A549 (cell line): Measurements from ENCODE around the gene PRKCG. TPM values are rescaled to one million over a fixed set of nuclear protein-coding genes. Genes with fewer than 3 reads are reported as not detected.

ENCODE experiments used
- ATAC-seq, 2 experiments: fragments of 200-7000 bp in 1 of 2; fragments of >200 bp in 1 of 2; cut with Nextera tagmentation in 1 of 2; cut with Tn5 transposase in 1 of 2; 3 replicates each; pipeline versions ENCODE4 v1.8.0 to v1.9.1; 2018 to 2020; ENCODE audit warnings: mild to moderate bottlenecking in 1 of 2, moderate library complexity in 1 of 2
- CTCF ChIA-PET: fragments of 300-600 bp; sonication (Branson Sonifier 250); formaldehyde crosslinking; extraction: SDS; loops from one replicate; lab custom pipeline; 2021; ENCODE audit warnings: antibody characterized with exemption, inconsistent platforms; lab: Yijun Ruan, JAX
- POLR2A ChIA-PET: fragments of 350-600 bp; formaldehyde crosslinking; extraction: SDS; loops from one replicate; lab custom pipeline; 2021; ENCODE audit warnings: antibody characterized with exemption, inconsistent platforms; lab: Yijun Ruan, JAX
- DNase-seq, 2 experiments: peaks; one replicate each; pipeline versions ENCODE4 v3.0.0 to v3.0.0-alpha.2; 2011 to 2016; ENCODE audit warnings: low read depth in 1 of 2, low spot score in 1 of 2
- FAIRE-seq: peaks from 2 replicates; lab custom pipeline; 2011; peaks lifted over from hg19 to GRCh38; lab: Jason Lieb, UNC
- H3K27ac ChIP-seq, 2 experiments: fragments of >200 bp; sonication (Bioruptor Twin); formaldehyde crosslinking; 3 replicates each; pipeline ENCODE4 v1.5.1; 2016 to 2017
- H3K4me1 ChIP-seq: fragments of >200 bp; sonication (Bioruptor Twin); formaldehyde crosslinking; 3 replicates; pipeline ENCODE4 v1.6.1; 2016
- H3K4me2 ChIP-seq: fragments of >200 bp; sonication (Bioruptor Twin); formaldehyde crosslinking; 3 replicates; pipeline ENCODE4 v1.6.1; 2016
- H3K4me3 ChIP-seq: fragments of >200 bp; sonication (Bioruptor Twin); formaldehyde crosslinking; 3 replicates; pipeline ENCODE4 v1.5.1; 2016
- H3K9me3 ChIP-seq: fragments of >200 bp; sonication (Bioruptor Twin); formaldehyde crosslinking; 3 replicates; pipeline ENCODE4 v1.6.1; 2016
- BCL3 ChIP-seq: fragments of >200 bp; sonication (Bioruptor Twin); formaldehyde crosslinking; IDR thresholded peaks from 3 replicates; pipeline ENCODE4 v1.6.1; 2016
- CBX2 ChIP-seq: fragments of 200-600 bp; sonication (generic); IDR thresholded peaks from 2 replicates; pipeline ENCODE4 v1.6.1; 2016; ENCODE audit warnings: low read depth, mild to moderate bottlenecking, borderline replicate concordance
- CHD4 ChIP-seq: fragments of 200-600 bp; sonication (generic); IDR thresholded peaks from 2 replicates; pipeline ENCODE4 v1.6.1; 2016; ENCODE audit warnings: antibody characterized with exemption, mild to moderate bottlenecking, borderline replicate concordance
- CTCF ChIP-seq: fragments of >200 bp; sonication (Bioruptor Twin); formaldehyde crosslinking; IDR thresholded peaks from 3 replicates; pipeline ENCODE4 v1.5.1; 2016
- E2F6 ChIP-seq: IDR thresholded peaks from 2 replicates; pipeline ENCODE4 v1.6.1; 2012; ENCODE audit warnings: low read depth, borderline replicate concordance
- EHF ChIP-seq: fragments of 250-450 bp; sonication (Bioruptor Pico); IDR thresholded peaks from 2 replicates; pipeline ENCODE4 v1.5.0; 2020; ENCODE audit warnings: mild to moderate bottlenecking
- ELK1 ChIP-seq: fragments of 150-350 bp; IDR thresholded peaks from 2 replicates; pipeline ENCODE4 v1.6.1; 2014; ENCODE audit warnings: low read depth, mild to moderate bottlenecking, low read length
- FOSL2 ChIP-seq, 2 experiments: fragments of 450-650 bp in 1 of 2; fragments of >200 bp in 1 of 2; sonication (Bioruptor Twin) in 1 of 2; formaldehyde crosslinking; IDR thresholded peaks; 2 replicates each; pipeline versions ENCODE4 v1.5.0 to v1.6.1; 2016 to 2020; ENCODE audit warnings: mild to moderate bottlenecking in 1 of 2, moderate library complexity in 1 of 2
- HOXB5 ChIP-seq: fragments of 250-450 bp; sonication (Bioruptor Pico); IDR thresholded peaks from 2 replicates; pipeline ENCODE4 v1.5.0; 2020; ENCODE audit warnings: mild to moderate bottlenecking, moderate library complexity
- KDM5A ChIP-seq: fragments of 200-600 bp; sonication (generic); IDR thresholded peaks from 2 replicates; pipeline ENCODE4 v1.6.1; 2016; ENCODE audit warnings: antibody characterized with exemption, mild to moderate bottlenecking
- MAFK ChIP-seq: fragments of 450-650 bp; IDR thresholded peaks from 2 replicates; pipeline ENCODE4 v1.6.1; 2014; ENCODE audit not compliant: partially characterized antibody
- MAX ChIP-seq: IDR thresholded peaks from 2 replicates; pipeline ENCODE4 v1.6.1; 2012
- MAZ ChIP-seq: fragments of 150-350 bp; IDR thresholded peaks from 2 replicates; pipeline ENCODE4 v1.6.1; 2014; ENCODE audit warnings: antibody characterized with exemption, low read depth, low read length, borderline replicate concordance
- MYC ChIP-seq: IDR thresholded peaks from 2 replicates; pipeline ENCODE4 v1.6.1; 2012; ENCODE audit warnings: mild to moderate bottlenecking, inconsistent platforms, low read length, improper control_type of control experiment, borderline replicate concordance
- NPAS2 ChIP-seq: fragments of 250-450 bp; sonication (Bioruptor Pico); IDR thresholded peaks from 2 replicates; pipeline ENCODE4 v1.8.0; 2022; ENCODE audit warnings: mild to moderate bottlenecking, moderate library complexity, borderline replicate concordance
- PBX3 ChIP-seq: IDR thresholded peaks from 2 replicates; pipeline ENCODE4 v1.6.1; 2012
- RAD21 ChIP-seq, 2 experiments: fragments of >200 bp in 1 of 2; sonication (Bioruptor Twin) in 1 of 2; formaldehyde crosslinking in 1 of 2; IDR thresholded peaks in 1 of 2; conservative IDR thresholded peaks in 1 of 2; 2 replicates in 1 of 2; 3 replicates in 1 of 2; pipeline ENCODE4 v1.6.1; 2012 to 2018; ENCODE audit warnings: inconsistent platforms in 1 of 2
- RARB ChIP-seq: fragments of 250-450 bp; sonication (Bioruptor Pico); IDR thresholded peaks from 2 replicates; pipeline ENCODE4 v1.8.0; 2021; ENCODE audit warnings: mild to moderate bottlenecking, moderate library complexity
- RNF2 ChIP-seq: fragments of 200-600 bp; sonication (generic); IDR thresholded peaks from 2 replicates; pipeline ENCODE4 v1.6.1; 2016; ENCODE audit warnings: low read depth, mild to moderate bottlenecking, antibody characterized with exemption, moderate library complexity, borderline replicate concordance
- SMC3 ChIP-seq: fragments of >200 bp; sonication (Bioruptor Twin); formaldehyde crosslinking; IDR thresholded peaks from 3 replicates; pipeline ENCODE4 v1.6.1; 2018; ENCODE audit warnings: inconsistent platforms
- ZFP36 ChIP-seq: fragments of 450-650 bp; IDR thresholded peaks from 2 replicates; pipeline ENCODE4 v1.6.1; 2014; ENCODE audit warnings: borderline replicate concordance; ENCODE audit not compliant: partially characterized antibody
- WGBS: methylation state at CpG from one replicate; pipeline ENCODE4 v1.1.6; 2017; ENCODE audit errors: missing lambda C conversion rate; 5-methylcytosine and 5-hydroxymethylcytosine counted together
- polyA plus RNA-seq, 4 experiments: library from polyadenylated mRNA; depleted of rRNA in 3 of 4; stranded (reverse); fragments of >200 nt; fragmentation: RNase III in 1 of 4; extraction: RNeasy Plus Mini Kit Qiagen cat#74134 plus additional on column Dnase treatment in 1 of 4; gene quantifications; 2 replicates in 3 of 4; 3 replicates in 1 of 4; pipeline ENCODE4 v1.2.3, GENCODE V29; 2011 to 2017

The PRKCG gene
- polyA plus RNA-seq, 2 of the 4 experiments (the other 2 are of a cell fraction): 0.61 to 0.81 TPM

GRCh38 chr19:53912653-53913052 lies 30.7 kb downstream of the PRKCG start:
- no peak overlapping the region for H3K4me3 ChIP-seq
- POLR2A ChIA-PET: no interaction called here
- H3K9me3 ChIP-seq: no peaks in the 10 kb centered on the region
- H3K4me2 ChIP-seq: no peak overlapping the region
- ATAC-seq (peak in 1 of 2 experiments; percentile 10; a peak in 2 of 6 replicates), DNase-seq (peak in 1 of 2 experiments; percentile 56), FAIRE-seq (no peak)
- CTCF ChIA-PET: interaction anchor here (1.0 to 3.8 kb wide), 10 partner anchors 8 to 125 kb away, joined by 3 to 25 read pairs (median 4); no protein-coding TSS in a partner anchor
- TF ChIP-seq CTCF (peak; percentile 24; the same call in 2 of the 3 replicates), RAD21 (conservative IDR thresholded peaks at IDR 0.05 in 1 of 2, IDR thresholded peaks at IDR 0.05 in 1 of 2) (peak in 1 of 2 experiments; percentile 15; a peak in 1 of 5 replicates), FOSL2 (IDR thresholded peaks at IDR 0.05) (no peak), FOSL2 (CRISPR knock-in tag; IDR thresholded peaks at IDR 0.05) (peak; percentile 40; the same call in 1 of the 2 replicates), RNF2 (no peak), E2F6 (no peak), MAZ (no peak)
- peaks cover 20% of the 10 kb centered on the region for H3K4me1 ChIP-seq
- WGBS: 76% methylated on average over 18 of the region's 18 CpGs
- no peak overlapping the region for H3K27ac ChIP-seq

GRCh38 chr19:53915000-53915399 lies 33.0 kb downstream of the PRKCG start:
- no peak overlapping the region for H3K4me3 ChIP-seq
- peak; percentile 31 to 71; a peak in 3 of 6 replicates for ATAC-seq
- no peak overlapping the region for H3K27ac ChIP-seq
- ChIA-PET CTCF (interaction anchor here (1.2 kb wide), 1 partner anchor 91 kb away, joined by 6 read pairs; no protein-coding TSS in a partner anchor), POLR2A (no interaction called here)
- 60% methylated on average over 8 of the region's 8 CpGs for WGBS
- DNase-seq: peak in 1 of 2 experiments; percentile 52
- no peak overlapping the region for H3K4me2 ChIP-seq
- FAIRE-seq: no peak
- TF ChIP-seq KDM5A (no peak), PBX3 (no peak), RNF2 (no peak), EHF (CRISPR knock-in tag) (no peak), ELK1 (no peak)
- H3K9me3 ChIP-seq: no peaks in the 10 kb centered on the region
- H3K4me1 ChIP-seq: peaks cover 4% of the 10 kb centered on the region; the same call in 2 of the 3 replicates

GRCh38 chr19:53916004-53916403 lies 34.0 kb downstream of the PRKCG start:
- ATAC-seq (no peak), FAIRE-seq (no peak), DNase-seq (no peak)
- ChIA-PET POLR2A (no interaction called here), CTCF (interaction anchor here (0.6 to 2.1 kb wide), 2 partner anchors 11 to 107 kb away, joined by 5 read pairs; no protein-coding TSS in a partner anchor)
- no peaks in the 10 kb centered on the region for H3K9me3 ChIP-seq
- H3K4me1 ChIP-seq: no peaks in the 10 kb centered on the region
- H3K27ac ChIP-seq: no peak overlapping the region
- H3K4me2 ChIP-seq: no peak overlapping the region
- no peak for TF ChIP-seq RNF2
- no peak for TF ChIP-seq KDM5A
- no peak for TF ChIP-seq MAFK
- TF ChIP-seq MAX: no peak
- TF ChIP-seq HOXB5 (CRISPR knock-in tag): no peak
- no peak for TF ChIP-seq CHD4
- no peak for TF ChIP-seq BCL3
- no peak for TF ChIP-seq RARB (CRISPR knock-in tag)
- no peak for TF ChIP-seq MYC
- TF ChIP-seq CTCF: no peak
- no peak for TF ChIP-seq E2F6
- TF ChIP-seq NPAS2 (CRISPR knock-in tag): no peak
- TF ChIP-seq ZFP36: no peak
- TF ChIP-seq CBX2: no peak
- no peak for TF ChIP-seq SMC3
- no peak overlapping the region for H3K4me3 ChIP-seq
- 90% methylated on average over 6 of the region's 6 CpGs for WGBS
